NCI-H345 treated with DMSO at 0.1 percent for 48 hours (cell line): ENCODE data around the gene ARFGAP3.
"Not testable (repeated sequence)": the region's sequence is repeated elsewhere in the genome, so short reads cannot be mapped to it uniquely, and the experiment has no call there.

ENCODE experiments used
- DNase-seq: peaks from one replicate; lab custom pipeline; 2025; ENCODE audit not compliant: unreplicated experiment; lab: John Stamatoyannopoulos, UW

The ARFGAP3 gene

DNA sequence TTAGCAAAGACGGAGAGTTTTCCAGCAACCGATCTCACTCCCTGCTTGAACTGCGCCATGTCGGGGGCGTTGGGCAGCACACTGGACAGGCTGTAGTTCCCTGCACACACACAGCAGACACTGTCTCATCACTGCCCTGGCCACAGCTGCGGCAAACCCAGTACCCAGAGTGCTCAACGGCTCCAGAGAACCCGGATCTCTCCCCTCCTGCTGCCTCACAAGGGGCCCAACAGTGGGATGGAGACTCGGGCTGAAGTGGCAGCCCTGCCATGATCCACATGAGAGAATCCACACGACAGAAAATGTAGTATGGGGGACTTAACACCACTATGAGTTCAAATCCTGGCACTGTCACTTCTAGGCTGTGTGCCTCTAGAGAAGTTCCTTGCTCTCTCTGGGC, 58.0 kb downstream of the ARFGAP3 start:
- DNase-seq: no peak

DNA sequence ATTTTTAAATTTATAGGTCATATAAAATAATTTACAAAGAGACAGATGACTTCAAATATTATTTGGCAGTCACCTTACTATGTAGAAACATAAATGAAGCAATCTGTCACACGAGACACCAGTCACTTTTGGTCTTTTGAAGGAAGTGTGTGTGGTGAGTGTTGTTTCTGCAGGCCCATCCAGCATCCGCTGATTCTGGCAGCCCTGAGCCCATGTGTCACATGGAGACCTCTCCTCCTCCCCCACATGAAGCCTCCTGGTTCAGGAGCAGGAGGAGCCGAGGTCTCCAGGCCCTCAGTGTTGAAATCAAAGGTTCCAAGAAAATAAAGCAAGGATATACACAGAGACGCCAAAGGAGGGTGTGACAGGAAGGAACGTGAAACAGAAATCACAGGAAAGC, 60.1 kb downstream of the ARFGAP3 start:
- no peak for DNase-seq

DNA sequence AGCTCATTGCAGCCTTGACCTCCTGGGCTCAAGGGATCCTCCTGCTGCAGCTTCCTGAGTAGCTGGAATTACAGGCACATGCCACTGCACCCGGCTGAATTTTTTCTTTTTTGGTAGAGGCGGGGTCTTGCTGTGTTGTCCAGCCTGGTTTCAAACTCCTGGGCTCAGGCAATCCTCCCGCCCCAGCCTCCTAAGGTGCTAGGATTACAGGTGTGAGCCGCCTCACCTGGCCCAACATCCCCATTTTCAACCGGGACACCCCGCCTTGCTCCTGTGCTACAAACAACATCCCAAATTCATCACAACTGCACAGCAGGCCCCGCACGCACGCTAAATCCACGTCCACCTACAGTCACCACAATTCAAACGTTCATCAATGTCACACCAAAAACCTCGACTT, 61.0 kb downstream of the ARFGAP3 start:
- no peak for DNase-seq

DNA sequence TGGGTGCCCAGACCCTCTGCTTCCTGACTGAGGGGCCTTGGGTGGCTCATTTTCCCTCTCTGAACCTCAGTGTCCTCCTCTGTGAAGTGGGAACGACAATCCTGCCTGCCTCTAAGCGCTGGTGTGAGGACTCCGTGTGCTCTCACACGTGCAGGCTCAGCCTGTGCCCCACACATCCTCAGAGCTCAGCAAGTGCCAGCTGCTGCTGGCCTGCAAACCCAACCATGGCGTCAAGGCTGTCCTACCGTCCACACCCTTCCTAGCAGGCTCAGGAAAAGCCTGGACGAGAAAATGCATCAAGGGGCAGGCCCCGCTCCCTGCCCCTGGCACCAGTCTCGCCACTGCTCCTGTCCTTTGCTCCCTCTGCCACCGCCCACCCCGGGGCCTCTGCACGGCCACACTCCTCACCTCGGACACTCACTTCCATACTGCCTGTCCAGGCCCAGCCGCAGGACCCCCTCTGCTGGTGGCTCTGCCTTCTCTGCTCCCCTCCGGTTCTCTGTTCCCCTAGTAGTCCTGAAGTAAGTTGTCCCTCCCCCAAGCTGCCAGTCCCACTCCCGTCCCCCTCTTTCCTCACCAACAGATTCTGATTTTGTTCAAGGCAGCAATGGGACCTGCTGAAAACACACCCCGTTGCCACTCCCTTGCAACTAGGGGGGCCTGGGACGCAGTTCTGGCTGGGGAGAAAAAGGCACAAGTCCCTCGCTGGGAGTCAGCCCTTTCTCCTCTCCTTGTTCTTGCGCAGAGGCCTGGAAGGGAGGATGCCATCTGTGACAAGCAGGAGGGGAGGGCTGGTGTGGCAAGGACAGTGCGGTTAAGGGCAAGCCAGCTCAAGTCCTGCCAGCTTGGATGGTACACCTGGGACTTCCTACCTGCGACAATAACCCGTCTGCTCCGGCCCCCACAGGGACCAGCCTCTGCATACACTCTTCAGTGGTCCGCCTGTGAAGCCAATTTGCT, 62.2 kb downstream of the ARFGAP3 start:
- no peak for DNase-seq

DNA sequence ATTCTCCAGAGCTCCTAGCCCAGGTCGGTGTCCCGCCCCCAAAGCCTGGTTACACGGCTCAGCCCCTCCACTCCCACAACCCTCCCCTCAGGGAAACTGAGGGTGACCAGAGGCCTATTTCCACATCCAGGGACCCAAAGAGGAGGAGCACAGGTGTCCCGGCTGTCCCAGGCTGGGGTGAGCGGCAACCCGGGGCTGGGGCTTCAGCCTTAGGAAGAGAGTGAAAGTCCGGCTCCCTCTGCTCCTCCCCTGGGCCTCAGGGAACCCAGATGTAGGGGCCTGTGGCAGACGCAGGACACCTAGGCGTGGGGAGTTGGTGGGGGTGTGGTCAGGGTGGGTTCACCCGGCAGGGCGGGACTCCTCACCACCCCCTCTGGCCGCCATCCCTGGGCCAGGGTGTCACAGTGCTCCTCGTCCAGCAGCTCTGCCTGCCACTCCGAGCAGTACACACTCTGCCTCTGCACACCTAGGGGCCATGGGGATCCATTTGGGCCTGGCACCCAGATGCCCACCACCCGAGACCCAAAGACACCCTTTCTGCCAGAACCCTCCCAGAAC, 63.1 kb downstream of the ARFGAP3 start:
- no peak for DNase-seq

DNA sequence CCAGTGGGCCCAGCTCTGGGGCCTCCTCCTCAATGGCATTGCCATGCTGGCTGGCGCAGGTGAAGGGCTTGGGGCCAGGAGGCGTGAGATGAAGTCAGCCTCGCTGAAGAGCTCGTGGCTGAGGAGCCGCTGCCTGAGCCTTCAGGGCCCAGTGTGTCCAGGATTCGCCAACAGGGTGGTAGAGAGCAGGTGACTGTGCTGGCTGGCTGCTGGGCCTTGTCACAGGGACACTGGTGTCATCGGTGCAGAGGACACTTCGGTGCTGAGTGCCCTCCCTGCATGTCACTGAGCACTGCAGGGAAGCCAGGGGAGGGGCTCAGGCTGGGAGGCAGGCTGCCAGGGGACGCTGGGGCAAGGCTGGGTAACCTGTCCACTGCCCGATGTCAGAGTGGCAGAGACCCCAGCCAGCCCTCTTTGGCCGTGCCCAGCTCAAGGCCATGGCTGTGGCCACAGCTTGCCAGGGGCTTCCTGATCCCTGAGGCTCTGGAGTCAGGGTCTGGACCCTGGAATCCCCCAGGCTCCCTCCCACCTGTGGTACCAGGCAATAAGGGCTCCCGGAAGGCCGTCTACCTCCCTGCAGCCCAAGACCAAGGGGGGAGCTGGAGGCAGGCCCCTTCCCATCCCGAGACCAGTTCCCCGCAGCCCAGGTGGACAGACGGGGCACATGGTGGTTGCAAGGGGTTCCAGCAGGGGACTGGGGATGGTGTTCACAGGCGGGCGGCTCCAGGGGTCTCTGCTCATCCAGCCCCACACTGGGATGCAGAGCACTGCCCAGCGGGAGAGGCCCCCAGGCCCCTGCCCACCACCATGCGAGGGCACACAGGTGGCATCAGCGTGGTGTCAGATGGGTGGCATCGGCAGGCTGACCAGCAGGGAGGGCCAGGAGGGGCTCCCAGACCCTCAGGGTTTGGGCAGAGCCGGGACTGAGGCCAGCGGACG, 63.9 kb downstream of the ARFGAP3 start:
- no peak for DNase-seq

DNA sequence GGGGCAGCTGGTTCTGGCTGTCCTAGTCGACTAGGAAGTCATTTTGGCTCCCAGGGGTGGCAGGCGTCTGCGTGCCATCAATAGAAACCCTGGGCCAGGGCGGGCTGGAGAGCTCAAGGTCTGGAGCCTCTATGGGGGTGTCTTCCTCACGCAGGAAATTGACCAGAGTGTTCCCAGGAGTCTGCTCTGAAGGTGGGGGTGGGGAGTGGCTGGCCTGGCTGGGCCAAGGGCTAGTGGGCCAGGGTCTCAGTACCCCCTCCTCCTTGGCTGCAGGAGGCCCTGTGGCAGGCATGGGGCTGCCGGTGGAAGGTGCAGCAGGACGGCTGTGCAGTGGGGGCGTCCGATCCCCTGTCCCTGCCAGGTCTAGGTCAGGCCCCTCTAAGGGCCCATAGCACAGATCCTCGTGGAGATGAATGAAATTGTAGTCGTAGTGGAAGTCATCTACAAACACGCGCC, 64.6 kb downstream of the ARFGAP3 start:
- no peak for DNase-seq

DNA sequence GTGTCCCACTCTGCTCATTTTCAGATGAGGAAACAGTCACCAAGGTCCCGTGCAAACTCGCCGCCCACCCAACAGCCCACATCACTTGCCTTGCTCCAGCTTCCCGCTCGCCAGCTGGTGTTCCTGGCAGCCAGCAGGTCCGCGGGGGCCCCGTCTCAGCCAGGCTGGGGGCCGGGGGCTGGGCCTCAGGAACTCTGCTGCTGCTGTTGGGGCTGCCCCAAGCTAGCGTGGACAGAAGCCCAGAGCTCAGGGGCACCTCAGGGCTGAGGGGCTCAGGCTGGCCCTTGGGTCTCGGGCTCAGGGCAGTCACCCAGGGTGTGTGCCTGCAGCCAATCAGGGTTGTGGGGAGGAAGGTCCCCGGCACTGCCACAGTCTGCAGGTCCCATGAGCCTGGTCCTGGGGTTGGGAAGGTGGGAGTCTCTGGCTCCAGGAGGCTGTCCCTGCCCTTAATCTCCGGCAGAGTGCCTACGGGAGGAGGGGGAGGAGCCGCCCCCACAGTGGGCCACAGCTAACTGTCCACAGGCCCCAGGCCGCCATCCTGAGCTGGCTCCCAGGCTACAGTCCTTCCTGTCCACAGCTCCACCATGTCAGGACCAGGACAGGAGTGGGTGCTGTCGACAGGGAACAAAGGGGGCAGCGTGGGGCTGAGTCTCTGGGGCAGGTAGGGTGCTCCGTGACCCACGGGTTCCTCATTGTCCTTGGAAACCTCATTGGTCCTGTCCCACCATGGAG, 65.2 kb downstream of the ARFGAP3 start:
- no peak for DNase-seq

DNA sequence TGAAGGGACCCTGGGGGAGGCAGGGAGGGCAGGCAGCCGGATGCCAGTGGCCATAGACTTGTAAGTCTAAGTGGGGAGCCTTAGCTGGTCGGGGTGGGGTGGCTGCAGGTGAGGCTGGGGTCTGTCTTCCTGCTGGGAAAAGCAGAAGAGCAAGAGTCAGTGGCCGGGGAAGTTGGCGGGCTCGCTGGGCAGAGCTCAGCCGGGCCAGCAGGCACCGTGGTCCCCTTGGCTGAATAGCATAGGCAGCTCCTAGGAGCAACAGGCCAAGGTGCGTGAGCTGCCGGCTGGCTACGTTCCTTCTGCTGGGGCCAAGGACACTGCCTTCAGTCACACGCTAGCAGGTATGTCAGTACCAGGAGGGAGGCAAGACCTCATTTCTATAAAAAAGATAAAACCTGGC, 68.6 kb downstream of the ARFGAP3 start:
- no peak for DNase-seq

DNA sequence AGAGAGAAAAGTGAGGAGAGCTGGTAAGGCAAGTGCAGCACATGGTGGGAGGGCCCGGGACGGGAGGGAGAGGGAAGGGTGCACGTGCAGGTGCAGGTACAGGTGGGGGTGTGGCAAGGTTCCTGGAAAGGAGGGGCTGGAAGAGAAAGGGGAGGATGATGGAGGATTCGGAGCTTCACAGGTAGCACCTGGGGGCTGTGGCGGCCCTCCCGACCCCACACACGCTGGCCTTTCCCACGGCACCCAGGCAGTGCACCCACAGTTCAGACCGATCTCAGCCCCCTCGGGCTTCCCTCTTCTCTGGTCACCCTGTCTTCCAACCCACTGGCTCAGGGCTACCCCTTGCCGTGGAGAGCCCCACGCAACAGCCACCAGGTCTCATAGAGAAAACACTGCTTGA, 69.1 kb downstream of the ARFGAP3 start:
- DNase-seq: no peak

DNA sequence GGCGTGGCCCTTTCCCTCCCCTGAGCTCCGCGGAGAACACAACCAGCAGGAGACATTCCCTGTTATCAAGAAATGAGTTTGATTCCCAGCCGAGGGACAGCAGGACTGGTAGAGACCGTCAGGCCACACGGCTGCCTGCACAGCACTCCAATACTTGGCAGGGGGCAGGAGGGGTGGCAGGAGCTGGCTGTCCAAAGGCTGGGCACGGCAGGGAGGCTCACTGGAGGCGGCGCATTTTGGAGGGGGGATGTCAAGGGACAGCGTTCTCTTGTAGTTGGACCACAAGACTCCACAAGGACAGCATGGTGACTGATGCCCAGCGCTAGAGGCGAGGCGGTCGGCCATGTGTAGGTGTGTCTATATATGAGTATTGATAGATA, 69.7 kb downstream of the ARFGAP3 start:
- no peak for DNase-seq

DNA sequence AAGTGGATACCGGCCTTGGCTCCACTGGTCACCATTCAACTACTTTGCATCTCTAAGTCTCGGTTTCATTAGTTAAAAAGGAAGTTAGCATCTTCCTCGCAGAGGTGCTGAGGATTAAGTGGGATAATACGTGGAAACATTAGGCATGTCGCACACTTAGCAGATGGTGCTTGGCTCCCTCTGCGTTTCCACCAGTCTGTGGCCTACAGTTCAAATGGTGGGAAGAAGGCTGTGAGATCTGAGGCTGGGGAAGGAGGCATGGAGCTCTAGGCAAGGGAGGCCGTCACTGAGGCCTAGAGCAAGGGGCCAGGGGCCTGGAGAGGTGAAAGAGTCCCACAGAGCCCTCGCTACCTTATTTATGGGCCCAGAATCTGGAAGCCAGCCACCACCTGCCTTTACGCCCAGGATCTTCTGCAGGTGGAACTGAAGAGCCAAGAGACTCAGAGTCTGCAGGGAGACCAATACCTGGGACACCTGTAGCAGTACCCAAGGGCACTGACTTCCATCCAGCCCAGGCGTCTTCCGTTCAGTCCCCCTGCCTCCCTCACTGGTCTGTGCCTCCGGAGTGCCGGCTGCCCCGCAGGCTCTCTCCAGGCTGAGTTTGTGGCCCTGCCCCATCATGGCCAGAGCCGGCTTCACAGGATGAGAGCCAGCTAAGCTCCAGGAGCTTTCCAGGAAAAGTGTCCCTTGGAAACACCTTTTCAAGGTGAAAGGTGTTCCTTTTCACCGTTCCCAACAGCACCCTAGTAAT, 70.3 kb downstream of the ARFGAP3 start:
- no peak for DNase-seq

DNA sequence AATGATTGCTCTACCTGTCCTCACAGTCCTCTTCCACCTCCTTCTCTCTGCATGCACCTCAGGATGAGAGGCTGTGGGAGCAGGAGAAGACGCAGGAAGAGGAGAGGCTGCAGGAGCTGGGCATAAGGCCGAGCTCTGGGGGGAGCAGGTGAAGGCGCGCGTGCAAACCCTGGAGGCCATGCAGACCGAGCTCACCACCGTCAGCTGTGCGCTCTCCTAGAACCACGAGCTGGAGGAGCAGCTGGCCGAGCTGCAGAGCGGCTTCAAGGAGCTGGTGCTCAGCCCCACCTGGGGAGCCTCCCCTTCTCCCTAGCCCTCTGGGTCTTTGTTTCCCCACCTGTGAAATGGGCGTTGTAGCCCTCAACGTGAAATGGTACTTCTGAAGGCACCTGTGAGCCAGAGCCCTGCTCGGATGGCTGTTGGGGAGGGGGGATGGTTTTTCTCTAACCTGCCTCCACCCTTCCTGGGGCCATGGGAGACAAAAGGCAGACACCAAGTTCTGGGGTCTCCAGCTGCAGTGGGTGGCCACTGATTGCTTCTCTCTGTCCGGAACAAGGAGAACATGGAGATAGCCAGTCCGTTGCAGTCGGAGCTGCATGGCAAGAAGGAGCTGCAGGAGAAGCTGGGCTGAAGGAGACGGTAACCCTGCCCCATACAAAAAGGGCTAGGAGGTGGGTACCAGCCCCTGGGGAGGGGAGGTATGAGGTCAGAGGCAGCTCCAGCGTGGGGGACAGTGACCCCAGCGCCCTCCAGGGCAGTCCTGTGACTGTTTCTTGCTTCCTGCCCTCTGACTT, 71.2 kb downstream of the ARFGAP3 start:
- no peak for DNase-seq

DNA sequence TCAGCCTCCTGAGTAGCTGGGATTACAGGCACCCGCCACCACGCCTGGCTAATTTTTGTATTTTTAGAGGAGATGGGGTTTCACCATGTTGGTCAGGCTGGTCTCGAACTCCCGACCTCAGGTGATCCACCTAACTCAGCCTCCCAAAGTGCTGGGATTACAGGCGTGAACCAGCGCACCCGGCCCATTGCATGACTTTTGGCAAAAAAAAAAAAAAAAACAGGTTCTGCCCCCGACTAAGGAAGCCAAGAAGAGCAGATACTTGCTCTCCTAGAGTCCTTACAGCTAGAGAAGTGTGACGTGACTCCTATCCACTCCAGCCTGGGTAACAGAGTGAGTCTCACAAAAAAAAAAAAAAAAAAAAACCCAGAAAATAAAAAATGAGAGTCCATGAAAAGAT, 74.8 kb downstream of the ARFGAP3 start:
- not testable (repeated sequence) for DNase-seq

DNA sequence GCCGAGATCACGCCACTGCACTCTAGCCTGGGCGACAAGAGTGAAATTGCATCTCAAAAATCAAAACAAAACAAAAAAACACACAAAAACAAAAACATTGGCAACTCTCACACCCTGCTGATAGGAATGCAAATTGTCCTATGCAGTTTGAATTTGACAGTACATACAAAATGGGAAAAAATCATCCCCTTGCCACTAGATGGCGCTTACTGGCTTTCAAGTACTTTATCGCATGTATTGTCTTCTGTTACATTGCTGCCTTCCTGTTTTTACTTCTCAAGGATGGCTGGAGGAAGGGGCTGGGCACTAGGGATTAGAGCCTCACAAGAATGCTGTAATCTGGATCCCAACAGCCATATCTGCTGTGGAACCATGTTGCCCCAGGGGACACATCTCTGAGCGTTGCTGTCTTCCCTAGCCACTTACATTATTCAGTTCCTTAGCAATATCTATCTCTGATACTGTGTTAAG, 77.0 kb downstream of the ARFGAP3 start:
- peak; percentile 65 for DNase-seq

DNA sequence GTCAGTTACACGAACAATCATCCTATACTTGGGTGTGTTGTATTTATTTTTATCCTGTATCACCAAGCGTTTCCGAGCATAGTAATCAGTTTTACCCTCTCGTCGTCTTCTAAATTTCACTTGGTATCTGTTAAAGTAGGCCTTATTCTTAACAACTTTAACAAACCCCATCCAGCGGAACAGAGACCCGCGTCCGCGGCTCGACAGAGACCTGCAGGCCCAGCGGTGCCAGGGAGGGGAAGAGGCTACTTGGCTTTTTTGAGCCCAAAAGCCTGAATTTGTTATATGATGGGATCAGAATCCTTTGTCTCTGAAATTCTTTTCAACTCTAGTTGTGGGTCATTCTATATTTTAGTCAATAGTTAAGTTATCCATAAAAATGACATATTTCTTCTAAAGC, 79.9 kb downstream of the ARFGAP3 start:
- DNase-seq: no peak

DNA sequence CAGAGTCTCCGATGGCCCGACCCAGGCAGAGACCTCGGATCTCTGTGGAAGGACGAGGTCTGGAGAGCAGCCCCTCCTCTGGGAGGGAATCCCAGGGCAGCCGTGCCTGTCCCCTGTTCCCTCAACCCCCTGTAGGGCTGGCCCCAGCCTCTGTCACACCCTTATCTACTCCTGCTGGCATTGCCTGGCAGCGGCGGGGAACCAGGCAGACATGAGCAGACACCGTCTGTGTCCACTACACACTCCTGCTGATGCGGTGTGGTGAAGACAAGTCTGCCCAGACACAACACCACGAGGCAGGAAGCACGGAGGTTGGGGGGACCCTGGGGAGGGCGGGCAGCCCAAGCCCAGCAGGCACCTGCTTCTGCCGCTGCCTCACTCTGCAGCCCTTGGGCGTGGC, 83.9 kb downstream of the ARFGAP3 start:
- no peak for DNase-seq

DNA sequence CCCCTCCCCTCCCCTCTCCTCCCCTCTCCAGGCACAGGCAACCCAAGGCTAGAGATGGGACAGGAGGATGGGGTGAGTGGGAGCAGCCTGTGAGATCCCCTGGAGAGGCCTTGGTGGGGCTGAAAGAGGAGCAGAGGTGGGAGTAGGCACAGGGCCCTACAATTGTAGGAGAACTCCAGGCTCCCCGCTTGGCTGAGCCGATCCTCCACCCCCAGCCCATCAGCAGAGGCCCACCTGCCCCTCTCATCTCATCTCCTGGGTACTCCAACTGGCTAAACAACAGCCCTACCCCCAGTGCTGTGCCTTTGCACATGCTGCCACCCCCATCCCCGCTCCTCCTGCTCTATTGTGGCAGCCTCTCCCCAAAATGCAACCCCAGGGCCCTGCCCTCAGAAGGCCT, 84.4 kb downstream of the ARFGAP3 start:
- DNase-seq: no peak

DNA sequence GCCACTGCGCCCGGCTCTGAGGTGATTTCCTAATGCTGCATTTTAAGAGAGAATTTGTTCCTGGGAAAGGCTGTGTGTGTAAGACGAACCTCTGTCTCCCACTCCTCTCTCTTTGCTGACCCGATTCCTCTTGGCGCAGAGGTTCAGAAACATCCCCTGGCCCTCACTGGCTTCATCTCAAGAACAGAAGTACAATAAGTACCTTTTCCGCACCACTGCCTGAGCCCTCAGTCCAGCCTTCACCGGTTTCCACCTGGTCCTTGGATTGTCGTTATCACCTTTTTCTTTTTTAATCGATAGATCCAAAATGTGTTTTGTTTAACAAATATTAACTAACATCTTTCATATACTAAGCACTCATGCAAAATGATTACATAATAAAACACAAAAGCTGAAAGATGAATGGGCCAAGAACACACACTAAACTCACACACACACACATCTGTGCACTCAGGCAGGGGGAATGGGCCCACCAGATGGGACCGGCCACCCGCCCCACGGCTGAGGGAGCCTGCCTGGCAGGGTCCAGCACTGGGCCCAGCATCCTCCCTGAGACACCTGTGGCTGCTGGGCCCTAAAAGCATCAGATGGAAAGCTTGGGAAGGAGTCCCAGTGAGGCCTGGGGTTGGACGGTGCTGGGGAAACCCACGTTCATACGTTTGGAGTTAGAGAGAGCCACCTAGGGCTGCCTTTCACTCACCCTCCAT, 86.0 kb downstream of the ARFGAP3 start:
- no peak for DNase-seq
